MM.1S (cell line): ENCODE results near the gene PPP1R1A.

Experiments used
- DNase-seq: peaks from one replicate; pipeline ENCODE4 v3.0.0-alpha.2; 2015
- H2AFZ ChIP-seq: fragments of 300-600 bp; sonication (generic); 2 replicates; pipeline ENCODE4 v1.6.0; 2016; ENCODE audit warnings: antibody characterized with exemption, low read length
- H3F3A ChIP-seq: fragments of 300-600 bp; sonication (generic); 2 replicates; pipeline ENCODE4 v1.6.1; 2016; ENCODE audit warnings: mild to moderate bottlenecking, antibody characterized with exemption, low read length, moderate library complexity, mixed read lengths; ENCODE audit not compliant: insufficient read depth
- H3K27ac ChIP-seq: fragments of 300-600 bp; sonication (generic); 2 replicates; pipeline ENCODE4 v1.5.1; 2016; ENCODE audit warnings: mild to moderate bottlenecking, low read length
- H3K27me3 ChIP-seq: fragments of 300-600 bp; sonication (generic); replicated peaks from 2 replicates; pipeline ENCODE4 v1.6.0; 2016; ENCODE audit warnings: low read length; ENCODE audit not compliant: insufficient read depth
- H3K36me3 ChIP-seq: fragments of 300-600 bp; sonication (generic); replicated peaks from 2 replicates; pipeline ENCODE4 v1.6.1; 2016; ENCODE audit warnings: mild to moderate bottlenecking, low read length, mixed read lengths; ENCODE audit not compliant: insufficient read depth
- H3K4me1 ChIP-seq: fragments of 300-600 bp; sonication (generic); 2 replicates; pipeline ENCODE4 v1.6.1; 2016; ENCODE audit warnings: low read length, mixed read lengths
- H3K4me2 ChIP-seq: fragments of 300-600 bp; sonication (generic); 2 replicates; pipeline ENCODE4 v1.6.0; 2016; ENCODE audit warnings: low read depth, low read length
- H3K4me3 ChIP-seq: fragments of 300-600 bp; sonication (generic); 2 replicates; pipeline ENCODE4 v1.5.1; 2016; ENCODE audit warnings: low read length, mixed read lengths
- H3K79me2 ChIP-seq: fragments of 300-600 bp; sonication (generic); 2 replicates; pipeline ENCODE4 v1.6.1; 2016; ENCODE audit warnings: mixed run types, low read length, mixed read lengths
- H3K9ac ChIP-seq: fragments of 300-600 bp; sonication (generic); 2 replicates; pipeline ENCODE4 v1.6.1; 2016; ENCODE audit warnings: low read length, mixed read lengths
- H3K9me2 ChIP-seq: fragments of 300-600 bp; sonication (generic); replicated peaks from 2 replicates; pipeline ENCODE4 v1.6.1; 2016; ENCODE audit warnings: mild to moderate bottlenecking, low read length, mixed read lengths; ENCODE audit not compliant: insufficient read depth
- H3K9me3 ChIP-seq: fragments of 300-600 bp; sonication (generic); replicated peaks from 2 replicates; pipeline ENCODE4 v1.6.1; 2016; ENCODE audit warnings: mild to moderate bottlenecking, low read length, mixed read lengths; ENCODE audit not compliant: insufficient read depth
- H4K20me1 ChIP-seq: fragments of 300-600 bp; sonication (generic); 2 replicates; pipeline ENCODE4 v1.6.1; 2016; ENCODE audit warnings: mild to moderate bottlenecking, low read length, moderate library complexity, mixed read lengths; ENCODE audit not compliant: insufficient read depth
- EZH2 ChIP-seq: fragments of 300-600 bp; sonication (generic); optimal IDR thresholded peaks from 2 replicates; pipeline ENCODE3; 2017; ENCODE audit warnings: low read depth, mild to moderate bottlenecking, antibody characterized with exemption, low read length, mixed read lengths
- EZH2phosphoT487 ChIP-seq: fragments of 300-600 bp; sonication (generic); IDR thresholded peaks from 2 replicates; pipeline ENCODE4 v1.6.1; 2018; ENCODE audit warnings: antibody characterized with exemption, low read length
- TF ChIP-seq, protein P1 (sequence below): fragments of 300-600 bp; sonication (generic); IDR thresholded peaks from 2 replicates; pipeline ENCODE4 v1.5.1; 2016; ENCODE audit warnings: antibody characterized with exemption, low read length, mixed read lengths

The PPP1R1A gene

DNA sequence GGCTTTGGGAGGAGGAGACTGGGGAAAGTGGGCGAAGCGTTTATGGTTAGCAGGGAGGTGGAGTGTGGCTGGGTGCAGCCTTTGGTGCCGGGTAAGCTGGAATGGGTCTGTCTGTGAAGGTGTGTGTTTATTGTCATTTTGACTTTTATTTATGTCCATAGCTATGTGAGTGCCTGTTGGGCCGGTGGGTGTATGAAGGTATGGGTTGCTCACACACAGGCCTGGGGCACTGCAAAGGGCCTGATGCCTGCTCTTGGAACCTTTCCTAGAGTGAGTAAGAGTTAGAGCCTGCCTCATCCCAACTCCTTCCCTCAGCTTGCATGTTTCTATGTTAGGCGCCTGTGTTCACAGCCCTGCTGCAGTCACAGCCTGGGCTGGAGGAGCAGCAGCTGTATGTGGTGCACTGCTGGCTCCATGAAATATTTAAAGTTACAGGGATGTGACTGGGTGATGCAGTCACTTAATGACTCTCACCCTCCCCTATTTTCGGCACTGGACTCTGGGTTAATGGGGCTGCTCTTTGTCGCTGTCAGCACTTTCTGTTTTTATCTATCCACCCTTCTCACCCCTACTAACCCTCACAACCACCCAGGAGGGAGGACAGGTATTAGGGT, 2.6 kb upstream of the PPP1R1A start:
- H3K9me2 ChIP-seq = no peaks in the 10 kb centered on the region
- DNase-seq = peak; percentile 70
- no peaks in the 10 kb centered on the region for H3K9me3 ChIP-seq
- no peaks in the 10 kb centered on the region for H3K79me2 ChIP-seq
- no peaks in the 10 kb centered on the region for H3K36me3 ChIP-seq
- no peak overlapping the region for H3K9ac ChIP-seq
- H3K4me2 ChIP-seq = peak overlapping the region; percentile 31; the same call in 1 of the 2 replicates
- H3K4me3 ChIP-seq = no peak overlapping the region
- H4K20me1 ChIP-seq = no peaks in the 10 kb centered on the region
- no peaks in the 10 kb centered on the region; the same call in 1 of the 2 replicates for H3K27me3 ChIP-seq
- H2AFZ ChIP-seq = peak overlapping the region; percentile 19
- H3K4me1 ChIP-seq = peaks cover 21% of the 10 kb centered on the region
- no peak overlapping the region; the same call in 1 of the 2 replicates for H3K27ac ChIP-seq
- H3F3A ChIP-seq = peaks cover 9% of the 10 kb centered on the region; the same call in 1 of the 2 replicates
- TF ChIP-seq, protein P1, sequence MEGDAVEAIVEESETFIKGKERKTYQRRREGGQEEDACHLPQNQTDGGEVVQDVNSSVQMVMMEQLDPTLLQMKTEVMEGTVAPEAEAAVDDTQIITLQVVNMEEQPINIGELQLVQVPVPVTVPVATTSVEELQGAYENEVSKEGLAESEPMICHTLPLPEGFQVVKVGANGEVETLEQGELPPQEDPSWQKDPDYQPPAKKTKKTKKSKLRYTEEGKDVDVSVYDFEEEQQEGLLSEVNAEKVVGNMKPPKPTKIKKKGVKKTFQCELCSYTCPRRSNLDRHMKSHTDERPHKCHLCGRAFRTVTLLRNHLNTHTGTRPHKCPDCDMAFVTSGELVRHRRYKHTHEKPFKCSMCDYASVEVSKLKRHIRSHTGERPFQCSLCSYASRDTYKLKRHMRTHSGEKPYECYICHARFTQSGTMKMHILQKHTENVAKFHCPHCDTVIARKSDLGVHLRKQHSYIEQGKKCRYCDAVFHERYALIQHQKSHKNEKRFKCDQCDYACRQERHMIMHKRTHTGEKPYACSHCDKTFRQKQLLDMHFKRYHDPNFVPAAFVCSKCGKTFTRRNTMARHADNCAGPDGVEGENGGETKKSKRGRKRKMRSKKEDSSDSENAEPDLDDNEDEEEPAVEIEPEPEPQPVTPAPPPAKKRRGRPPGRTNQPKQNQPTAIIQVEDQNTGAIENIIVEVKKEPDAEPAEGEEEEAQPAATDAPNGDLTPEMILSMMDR = no peak
- no peak for TF ChIP-seq EZH2
- no peak for TF ChIP-seq EZH2phosphoT487

DNA sequence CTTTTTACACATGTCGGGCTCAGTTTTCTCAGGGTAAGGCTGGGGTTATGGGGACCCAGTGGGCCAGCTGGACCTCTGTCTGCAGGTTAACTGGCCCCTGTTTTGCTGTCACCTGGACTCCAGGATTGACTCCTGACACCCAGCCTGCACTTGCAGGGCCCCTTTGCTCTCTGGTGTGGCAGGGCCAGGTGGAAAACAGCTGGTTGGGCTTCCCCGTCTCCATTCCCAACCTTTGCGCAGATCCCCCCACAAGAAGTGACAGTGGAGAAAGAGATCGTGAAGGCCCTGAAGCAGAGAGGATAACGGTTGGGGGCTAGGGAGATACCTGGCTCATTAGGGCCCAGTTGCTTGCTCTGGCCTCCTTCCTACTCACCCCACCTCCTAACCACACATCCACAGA, 1.5 kb upstream of the PPP1R1A start:
- Histone ChIP-seq H3K79me2 (no peaks in the 10 kb centered on the region), H3K9ac (no peak overlapping the region), H3K4me3 (no peak overlapping the region), H3K27me3 (no peaks in the 10 kb centered on the region; the same call in 1 of the 2 replicates), H3K27ac (no peak overlapping the region), H3K9me2 (no peaks in the 10 kb centered on the region), H3K4me2 (no peak overlapping the region), H3K4me1 (peaks cover 21% of the 10 kb centered on the region), H2AFZ (no peak overlapping the region), H3K9me3 (no peaks in the 10 kb centered on the region), H3F3A (peaks cover 9% of the 10 kb centered on the region; the same call in 1 of the 2 replicates), H3K36me3 (no peaks in the 10 kb centered on the region), H4K20me1 (no peaks in the 10 kb centered on the region)
- TF ChIP-seq, protein P1 = no peak
- TF ChIP-seq EZH2phosphoT487 = no peak
- TF ChIP-seq EZH2 = no peak
- no peak for DNase-seq

DNA sequence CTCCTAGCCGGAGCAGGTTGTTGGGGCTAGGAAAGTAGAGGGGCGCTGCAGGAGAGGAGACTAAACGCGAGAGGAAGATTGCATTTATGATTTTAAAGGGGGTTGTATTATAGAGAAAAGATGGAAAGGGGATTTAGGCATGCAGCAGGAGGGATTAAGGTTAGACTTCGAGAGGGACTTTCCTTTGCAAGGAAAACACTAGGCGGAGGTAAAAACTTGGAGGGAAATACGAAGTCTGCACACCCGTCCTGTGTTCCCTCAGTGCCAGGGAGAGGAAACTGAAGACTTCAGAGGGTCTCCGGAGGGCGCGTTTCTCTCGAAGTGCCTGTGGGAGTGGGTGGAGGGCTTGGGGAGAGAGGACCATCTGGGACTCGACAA, 420 bp upstream of the PPP1R1A start:
- Histone ChIP-seq H3K9me3 (no peaks in the 10 kb centered on the region), H3K36me3 (no peaks in the 10 kb centered on the region), H3K27me3 (no peaks in the 10 kb centered on the region; the same call in 1 of the 2 replicates), H3K4me2 (peak overlapping the region; percentile 39; the same call in 1 of the 2 replicates), H3K9ac (no peak overlapping the region), H3K27ac (no peak overlapping the region), H3K4me3 (no peak overlapping the region), H3K9me2 (no peaks in the 10 kb centered on the region), H3K4me1 (peaks cover 21% of the 10 kb centered on the region), H2AFZ (no peak overlapping the region), H4K20me1 (no peaks in the 10 kb centered on the region), H3F3A (peaks cover 9% of the 10 kb centered on the region; the same call in 1 of the 2 replicates), H3K79me2 (no peaks in the 10 kb centered on the region)
- DNase-seq = no peak
- TF ChIP-seq, protein P1 = no peak
- TF ChIP-seq EZH2 = no peak
- TF ChIP-seq EZH2phosphoT487 = no peak
